ENCODE measurements around the gene PIAS1. TPM values are rescaled to one million over a fixed set of nuclear protein-coding genes. Genes with fewer than 3 reads are reported as not detected.

The PIAS1 gene
- total RNA-seq, 1 donor from 2014 or later, result 40.6 TPM

DNA sequence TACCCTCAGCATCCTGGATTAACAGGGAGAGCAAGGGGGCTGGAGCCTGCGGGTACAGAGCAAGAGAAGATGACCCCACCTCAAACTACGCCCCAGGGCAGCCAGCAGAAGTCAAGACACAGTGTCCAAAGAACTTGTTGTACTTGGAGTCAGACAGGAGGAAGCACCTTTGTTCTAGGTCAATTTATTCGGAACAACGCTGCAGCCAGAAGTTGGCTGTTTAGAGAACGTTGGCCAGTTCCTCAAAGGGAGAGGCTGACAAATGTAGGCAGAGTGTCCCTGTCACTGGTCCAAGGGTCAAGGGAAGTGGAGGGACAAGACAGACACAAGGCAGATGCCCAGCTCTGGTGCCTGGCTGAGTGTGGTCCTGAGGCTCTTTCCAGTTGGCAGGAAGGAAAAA, 32.1 kb upstream of the PIAS1 start:
- Mint-ChIP-seq H3K4me3 (ENCODE audit: unreplicated experiment) (no peak overlapping the region), H3K27ac (ENCODE audit: unreplicated experiment) (no peak overlapping the region), H3K36me3 (ENCODE audit: unreplicated experiment) (no peaks in the 10 kb centered on the region), H3K9me3 (ENCODE audit: unreplicated experiment) (no peaks in the 10 kb centered on the region), H3K4me1 (ENCODE audit: unreplicated experiment) (no peaks in the 10 kb centered on the region), H3K27me3 (ENCODE audit: unreplicated experiment) (peaks cover 1% of the 10 kb centered on the region)
- DNase-seq (ENCODE audit: extremely low spot score, unreplicated experiment), result no peak
- TF ChIP-seq, protein P1, sequence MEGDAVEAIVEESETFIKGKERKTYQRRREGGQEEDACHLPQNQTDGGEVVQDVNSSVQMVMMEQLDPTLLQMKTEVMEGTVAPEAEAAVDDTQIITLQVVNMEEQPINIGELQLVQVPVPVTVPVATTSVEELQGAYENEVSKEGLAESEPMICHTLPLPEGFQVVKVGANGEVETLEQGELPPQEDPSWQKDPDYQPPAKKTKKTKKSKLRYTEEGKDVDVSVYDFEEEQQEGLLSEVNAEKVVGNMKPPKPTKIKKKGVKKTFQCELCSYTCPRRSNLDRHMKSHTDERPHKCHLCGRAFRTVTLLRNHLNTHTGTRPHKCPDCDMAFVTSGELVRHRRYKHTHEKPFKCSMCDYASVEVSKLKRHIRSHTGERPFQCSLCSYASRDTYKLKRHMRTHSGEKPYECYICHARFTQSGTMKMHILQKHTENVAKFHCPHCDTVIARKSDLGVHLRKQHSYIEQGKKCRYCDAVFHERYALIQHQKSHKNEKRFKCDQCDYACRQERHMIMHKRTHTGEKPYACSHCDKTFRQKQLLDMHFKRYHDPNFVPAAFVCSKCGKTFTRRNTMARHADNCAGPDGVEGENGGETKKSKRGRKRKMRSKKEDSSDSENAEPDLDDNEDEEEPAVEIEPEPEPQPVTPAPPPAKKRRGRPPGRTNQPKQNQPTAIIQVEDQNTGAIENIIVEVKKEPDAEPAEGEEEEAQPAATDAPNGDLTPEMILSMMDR (IDR thresholded peaks at IDR 0.05), result no peak

GRCh38 chr15:68023307-68024101, 30.6 kb upstream of the PIAS1 start:
- H3K27ac Mint-ChIP-seq (ENCODE audit: unreplicated experiment), result no peak overlapping the region
- DNase-seq (ENCODE audit: extremely low spot score, unreplicated experiment), result no peak
- H3K36me3 Mint-ChIP-seq (ENCODE audit: unreplicated experiment), result no peaks in the 10 kb centered on the region
- H3K9me3 Mint-ChIP-seq (ENCODE audit: unreplicated experiment), result no peaks in the 10 kb centered on the region
- TF ChIP-seq, protein P1 (IDR thresholded peaks at IDR 0.05), result no peak
- H3K4me1 Mint-ChIP-seq (ENCODE audit: unreplicated experiment), result no peaks in the 10 kb centered on the region
- peaks cover 3% of the 10 kb centered on the region for H3K27me3 Mint-ChIP-seq (ENCODE audit: unreplicated experiment)
- no peak overlapping the region for H3K4me3 Mint-ChIP-seq (ENCODE audit: unreplicated experiment)

DNA sequence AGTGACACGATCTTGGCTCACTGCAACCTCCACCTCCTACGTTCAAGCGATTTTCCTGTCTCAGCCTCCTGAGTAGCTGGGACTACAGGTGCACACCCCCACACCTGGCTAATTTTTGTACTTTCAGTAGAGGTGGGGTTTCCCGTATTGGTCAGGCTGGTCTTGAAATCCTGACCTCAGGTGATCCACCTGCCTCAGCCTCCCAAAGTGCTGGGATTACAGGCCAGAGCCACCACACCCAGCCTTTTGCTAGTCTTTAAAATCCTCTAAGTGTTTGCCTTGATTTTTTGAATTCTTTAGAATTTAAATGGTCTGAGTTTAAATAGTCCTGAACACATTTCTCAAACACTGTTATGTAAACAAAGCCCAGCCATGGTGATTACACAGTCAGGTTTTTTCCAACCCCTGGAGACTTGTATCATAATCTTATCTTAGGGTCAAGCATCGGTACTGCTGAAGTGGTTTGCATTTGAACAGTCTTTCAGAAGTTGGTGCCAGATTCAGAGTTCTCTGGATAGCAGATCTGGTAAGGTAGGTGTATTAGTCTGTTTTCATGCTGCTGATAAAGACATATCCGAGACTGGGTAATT, 28.2 kb upstream of the PIAS1 start:
- peaks cover 7% of the 10 kb centered on the region for H3K27me3 Mint-ChIP-seq (ENCODE audit: unreplicated experiment)
- H3K9me3 Mint-ChIP-seq (ENCODE audit: unreplicated experiment), result no peaks in the 10 kb centered on the region
- TF ChIP-seq, protein P1 (IDR thresholded peaks at IDR 0.05), result no peak
- no peaks in the 10 kb centered on the region for H3K4me1 Mint-ChIP-seq (ENCODE audit: unreplicated experiment)
- peak; percentile 19 for DNase-seq (ENCODE audit: extremely low spot score, unreplicated experiment)
- no peak overlapping the region for H3K4me3 Mint-ChIP-seq (ENCODE audit: unreplicated experiment)
- no peaks in the 10 kb centered on the region for H3K36me3 Mint-ChIP-seq (ENCODE audit: unreplicated experiment)
- H3K27ac Mint-ChIP-seq (ENCODE audit: unreplicated experiment), result no peak overlapping the region

DNA sequence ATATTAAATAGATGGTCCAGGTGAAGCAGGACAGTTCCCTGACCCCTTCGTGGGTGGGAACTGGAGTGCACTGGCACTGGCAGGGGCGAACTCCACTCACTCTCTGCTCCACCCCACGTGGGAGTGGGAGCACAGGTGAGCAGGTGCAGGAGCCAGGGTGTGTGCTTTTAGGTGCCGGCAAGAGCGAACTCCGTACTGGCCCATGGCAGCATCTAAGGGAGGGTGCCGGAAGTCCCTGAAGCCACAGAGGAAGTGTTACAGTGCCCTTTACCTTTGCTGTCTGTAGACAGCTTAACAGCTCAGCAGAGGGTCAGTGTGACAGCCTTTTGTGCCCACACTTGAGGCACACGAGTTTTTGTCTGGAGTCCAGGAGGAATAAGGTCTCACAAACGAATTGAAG, 26.7 kb upstream of the PIAS1 start:
- Mint-ChIP-seq H3K27me3 (ENCODE audit: unreplicated experiment) (peaks cover 9% of the 10 kb centered on the region), H3K27ac (ENCODE audit: unreplicated experiment) (no peak overlapping the region), H3K4me1 (ENCODE audit: unreplicated experiment) (no peaks in the 10 kb centered on the region), H3K36me3 (ENCODE audit: unreplicated experiment) (no peaks in the 10 kb centered on the region), H3K4me3 (ENCODE audit: unreplicated experiment) (no peak overlapping the region), H3K9me3 (ENCODE audit: unreplicated experiment) (no peaks in the 10 kb centered on the region)
- DNase-seq (ENCODE audit: extremely low spot score, unreplicated experiment), result peak; percentile 54
- TF ChIP-seq, protein P1 (IDR thresholded peaks at IDR 0.05), result no peak

DNA sequence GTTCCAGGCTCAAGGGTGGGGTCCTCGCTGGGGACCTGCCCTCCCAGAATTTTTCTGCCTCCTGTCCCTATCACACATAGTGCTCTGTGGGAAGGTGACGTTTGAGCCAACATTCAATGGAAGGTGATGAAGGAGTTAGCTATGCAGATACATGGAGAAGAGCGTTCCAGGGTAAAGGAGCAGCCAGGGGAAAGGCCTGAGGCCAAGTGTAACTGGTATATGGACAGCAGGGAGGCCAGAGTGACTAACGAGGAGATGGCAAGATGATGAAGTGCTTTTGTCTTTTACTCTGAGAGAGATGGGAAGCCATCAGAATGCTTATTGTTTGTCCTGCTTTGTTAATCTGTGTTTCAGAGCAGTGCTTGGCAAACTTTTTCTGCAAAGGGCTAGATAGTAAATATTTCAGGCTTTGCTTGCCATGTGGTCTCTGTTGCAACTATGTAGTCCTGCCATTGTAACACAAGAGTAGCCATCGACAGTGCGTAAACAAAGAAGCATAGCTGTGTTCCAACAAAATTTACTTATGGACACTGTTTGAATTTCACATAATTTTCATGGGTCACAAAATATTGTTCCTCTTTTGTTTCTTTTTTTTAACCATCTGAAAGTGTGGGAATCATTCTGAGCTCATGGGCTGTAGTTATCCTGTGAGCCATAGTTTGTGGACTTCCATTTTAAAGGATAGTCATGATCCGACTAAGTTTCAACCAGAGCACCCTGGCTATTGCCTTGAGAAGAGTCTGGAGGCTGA, 25.8 kb upstream of the PIAS1 start:
- Mint-ChIP-seq H3K4me3 (ENCODE audit: unreplicated experiment) (no peak overlapping the region), H3K27ac (ENCODE audit: unreplicated experiment) (no peak overlapping the region), H3K9me3 (ENCODE audit: unreplicated experiment) (no peaks in the 10 kb centered on the region), H3K36me3 (ENCODE audit: unreplicated experiment) (no peaks in the 10 kb centered on the region), H3K27me3 (ENCODE audit: unreplicated experiment) (peaks cover 12% of the 10 kb centered on the region), H3K4me1 (ENCODE audit: unreplicated experiment) (no peaks in the 10 kb centered on the region)
- peak; percentile 5 for DNase-seq (ENCODE audit: extremely low spot score, unreplicated experiment)
- TF ChIP-seq, protein P1 (IDR thresholded peaks at IDR 0.05), result no peak
